Fibroblast of gingiva (primary cell): ENCODE measurements around the gene SETSIP.
A peak's percentile ranks its signal among the peaks of the same experiment; 100 is the strongest.
"Not testable (repeated sequence)": the region's sequence is repeated elsewhere in the genome, so short reads cannot be mapped to it uniquely, and the experiment has no call there.

Experiments used
- DNase-seq: peaks from one replicate; pipeline ENCODE4 v3.0.0-alpha.2; 2011; ENCODE audit warnings: low read depth

Gene SETSIP, protein sequence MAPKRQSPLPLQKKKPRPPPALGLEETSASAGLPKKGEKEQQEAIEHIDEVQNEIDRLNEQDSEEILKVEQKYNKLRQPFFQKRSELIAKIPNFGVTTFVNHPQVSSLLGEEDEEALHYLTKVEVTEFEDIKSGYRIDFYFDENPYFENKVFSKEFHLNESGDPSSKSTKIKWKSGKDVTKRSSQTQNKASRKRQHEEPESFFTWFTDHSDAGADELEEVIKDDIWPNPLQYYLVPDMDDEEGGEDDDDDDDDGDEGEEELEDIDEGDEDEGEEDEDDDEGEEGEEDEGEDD

DNA sequence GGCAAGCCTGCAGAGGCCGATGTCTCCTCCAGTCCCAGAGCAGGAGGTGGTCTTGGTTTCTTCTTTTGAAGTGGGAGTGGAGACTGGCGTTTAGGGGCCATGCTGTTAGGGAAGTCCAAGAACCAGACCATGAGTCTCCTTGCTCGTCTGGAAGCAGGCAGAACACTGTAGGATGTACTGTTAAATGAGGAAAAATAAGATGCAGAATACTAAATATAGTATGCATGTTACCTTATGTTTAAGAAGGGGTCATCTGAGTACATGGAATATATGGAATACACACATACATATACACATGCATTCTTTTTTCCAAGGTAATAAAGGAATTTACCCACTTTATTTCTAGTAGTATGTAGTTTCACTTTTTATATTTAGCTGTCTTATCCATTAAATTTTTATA, at the start of gene SETSIP:
Gene SETSIP (minus strand): TSS at position 101 of the 400 bp plus-strand sequence. CDS start 0 bp downstream, at position 101.
- no peak for DNase-seq

DNA sequence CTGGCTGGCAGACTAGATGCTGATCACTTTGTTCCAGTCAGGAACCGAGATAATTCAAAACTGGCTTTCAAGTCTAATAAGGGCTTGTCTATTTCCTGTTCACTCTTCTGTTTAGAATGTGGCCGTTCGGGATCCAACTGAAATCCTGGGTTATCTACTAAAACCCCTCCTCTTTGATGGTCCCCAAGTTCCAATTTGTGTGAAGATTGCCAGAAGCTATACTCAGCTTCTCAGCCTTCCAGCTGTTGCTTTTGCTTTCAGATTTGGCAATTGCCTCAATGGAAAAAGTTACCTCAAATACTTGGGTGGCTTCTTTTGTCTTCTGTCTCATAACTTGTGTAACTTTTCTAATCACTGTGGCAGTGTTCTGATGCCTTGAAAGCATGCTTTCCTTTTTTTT, 48.7 kb upstream of the SETSIP start:
- DNase-seq: no peak

DNA sequence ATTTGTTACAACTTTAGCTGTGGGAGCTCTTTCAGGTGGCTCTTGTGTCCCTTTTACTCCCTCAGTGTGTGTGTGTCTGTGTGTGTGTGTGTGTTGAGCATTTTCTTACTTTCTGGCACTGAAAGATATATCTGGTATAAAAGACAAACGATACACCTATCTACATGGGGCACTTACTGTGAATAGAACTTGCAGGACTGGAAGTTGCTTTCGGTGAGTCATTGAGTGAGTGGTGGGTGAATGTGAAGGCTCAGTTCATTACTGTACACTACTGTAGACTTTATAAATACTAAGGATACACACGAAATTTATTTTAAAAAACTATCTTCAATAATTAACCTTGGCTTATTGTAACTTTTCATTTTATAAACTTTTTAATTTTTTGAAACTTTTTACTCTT, 43.6 kb upstream of the SETSIP start:
- no peak for DNase-seq

DNA sequence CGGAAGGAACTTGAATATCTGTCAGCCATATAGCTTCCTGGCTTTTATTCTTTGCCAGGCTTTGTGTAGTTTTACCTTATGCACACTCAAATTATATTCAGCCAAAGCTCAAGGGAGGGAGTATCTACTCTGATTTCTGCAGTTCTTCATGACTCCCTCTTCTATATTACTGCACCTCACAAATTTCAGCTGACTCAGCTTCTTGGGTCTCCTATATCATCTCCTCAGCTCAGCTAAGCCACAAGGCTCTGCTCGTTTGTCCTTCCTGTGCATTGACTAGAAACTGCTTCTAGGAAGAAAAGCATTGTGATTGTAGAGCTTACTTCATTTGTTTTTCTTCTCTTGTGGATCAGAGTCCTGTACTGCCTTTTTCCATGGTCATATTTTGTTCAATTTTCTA, 42.3 kb upstream of the SETSIP start:
- DNase-seq: no peak

DNA sequence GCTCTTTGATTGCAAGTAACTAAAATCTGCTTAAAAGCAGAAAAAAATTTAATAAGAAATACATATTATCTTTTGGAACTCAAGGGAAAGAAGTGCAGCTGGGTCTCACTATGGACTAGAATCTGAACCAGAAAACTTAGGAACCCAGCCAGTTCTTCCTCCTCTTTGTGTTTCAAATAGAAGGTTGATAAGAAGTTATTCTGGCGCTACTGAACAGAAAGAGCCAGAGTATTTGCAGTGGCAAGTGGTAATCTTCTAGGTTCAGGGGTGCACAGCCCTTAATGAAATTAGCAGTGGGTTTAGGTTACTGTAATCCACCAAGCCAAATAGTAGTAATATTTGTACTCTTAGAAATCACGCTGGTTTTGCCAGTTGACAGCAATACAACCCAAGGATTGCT, 33.4 kb upstream of the SETSIP start:
- no peak for DNase-seq

DNA sequence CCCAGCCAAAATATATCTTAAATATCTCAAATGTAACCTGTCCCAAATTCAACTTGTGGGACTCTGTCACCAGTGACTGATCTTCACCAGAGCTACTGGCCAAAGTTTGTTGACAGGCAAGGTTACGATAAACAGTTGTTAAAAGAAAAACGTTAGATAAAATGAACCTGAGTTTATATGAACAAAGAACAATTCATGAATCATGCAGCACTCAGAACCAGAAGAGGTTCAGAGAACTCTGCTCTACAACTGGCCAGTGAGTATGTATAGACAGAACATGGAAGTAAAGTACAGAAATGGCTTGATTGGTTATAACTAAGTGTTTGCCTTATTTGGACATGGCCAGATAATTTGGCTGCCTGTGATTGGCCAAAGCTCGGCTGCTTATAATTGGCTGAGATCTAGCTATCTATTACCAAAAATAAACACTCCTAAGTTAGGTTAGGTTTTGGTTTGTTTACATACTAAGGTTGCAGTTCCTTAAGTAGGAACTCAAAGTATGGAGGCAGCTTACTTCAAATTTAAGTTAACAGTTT, 30.4 kb upstream of the SETSIP start:
- no peak for DNase-seq

DNA sequence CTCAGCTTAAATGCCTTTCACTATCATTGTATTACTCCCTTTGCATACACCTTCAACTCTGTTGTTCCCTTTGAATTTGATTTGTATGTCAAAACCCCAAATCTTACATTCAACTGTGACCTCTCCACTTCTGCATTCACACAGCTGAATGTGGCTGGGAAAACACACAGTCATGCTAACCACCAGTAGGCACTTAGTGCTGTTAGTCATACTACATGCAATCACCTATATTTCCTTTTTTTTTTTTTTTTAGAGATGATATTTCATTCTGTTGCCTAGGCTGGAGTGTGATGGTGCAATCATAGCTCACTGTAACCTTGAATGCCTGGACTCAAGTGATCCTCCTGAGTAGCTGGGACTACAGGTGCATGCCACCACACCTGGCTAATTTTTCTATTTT, 21.1 kb upstream of the SETSIP start:
- no peak for DNase-seq

DNA sequence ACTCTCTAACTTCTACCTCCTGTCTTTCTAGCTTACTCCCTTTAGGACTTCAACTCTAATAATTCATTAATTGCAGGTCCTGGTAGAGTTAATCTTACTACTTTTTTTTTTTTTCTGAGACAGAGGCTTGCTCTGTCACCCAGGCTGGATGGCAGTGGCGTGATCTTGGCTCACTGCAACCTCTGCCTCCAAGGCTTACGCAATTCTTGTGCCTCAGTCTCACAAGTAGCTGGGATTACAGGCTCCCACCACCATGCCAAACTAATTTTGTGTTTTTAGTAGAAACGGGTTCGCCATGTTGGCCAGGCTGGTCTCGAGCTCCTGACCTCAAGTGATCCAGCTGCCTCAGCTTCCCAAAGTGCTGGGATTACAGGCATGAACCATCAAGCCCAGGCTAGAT, 20.7 kb upstream of the SETSIP start:
- DNase-seq: no peak

DNA sequence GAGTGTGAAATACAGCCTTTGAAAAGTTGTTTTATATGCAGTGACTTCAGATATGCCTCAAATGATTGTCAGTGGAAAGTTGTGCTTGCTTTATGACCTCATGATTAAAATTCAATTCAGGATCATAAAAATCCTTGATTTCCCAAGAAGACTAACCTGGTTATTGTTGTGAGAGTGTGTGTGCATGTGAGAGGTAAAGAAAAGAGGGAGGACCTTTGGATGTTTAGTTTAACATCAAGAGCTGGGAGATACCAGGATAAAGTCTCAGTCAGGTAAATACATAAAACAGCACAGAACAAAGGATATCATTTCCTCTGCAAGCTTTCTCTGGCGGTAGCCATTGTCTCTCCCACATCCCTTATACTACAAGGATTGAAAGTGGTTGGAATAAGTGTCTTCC, 19.4 kb upstream of the SETSIP start:
- DNase-seq: no peak

DNA sequence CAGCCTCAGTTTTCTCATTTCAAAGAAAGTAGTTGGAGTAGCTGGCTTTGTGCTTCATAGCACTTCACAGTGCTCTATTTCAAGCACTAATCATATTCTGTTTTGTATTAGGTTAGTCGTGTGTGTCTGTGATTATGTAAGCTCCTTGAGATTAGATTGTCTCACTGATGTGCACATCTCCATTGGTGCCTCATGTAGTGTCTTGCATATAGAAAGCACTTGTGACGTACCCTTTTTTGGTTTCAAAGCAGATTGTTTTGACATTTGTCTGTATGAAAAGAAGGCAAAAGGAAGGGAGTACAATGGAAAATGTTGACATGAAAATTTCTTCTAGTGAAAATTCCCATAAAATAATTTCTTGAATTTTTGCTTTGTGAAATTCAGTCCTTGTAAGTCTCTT, 18.9 kb upstream of the SETSIP start:
- DNase-seq: no peak

DNA sequence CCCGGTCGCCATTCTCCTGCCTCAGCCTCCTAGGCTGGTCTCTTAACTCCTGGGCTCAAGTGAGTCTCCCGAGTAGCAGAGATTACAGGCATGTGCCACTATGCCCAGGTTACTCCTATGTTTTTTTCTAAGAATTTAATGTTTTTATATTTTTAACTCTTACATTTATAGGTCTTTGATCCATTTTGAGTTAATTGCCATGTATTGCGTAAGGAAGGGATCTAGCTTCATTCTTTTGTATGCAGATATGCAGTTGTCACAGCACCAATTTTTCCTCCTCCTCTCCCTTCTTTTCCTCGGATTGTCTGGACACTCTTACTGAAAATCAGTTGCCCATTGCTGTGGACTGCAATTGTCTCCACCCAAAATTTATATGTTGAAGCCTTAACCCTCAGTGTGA, 16.4 kb upstream of the SETSIP start:
- DNase-seq: no peak

DNA sequence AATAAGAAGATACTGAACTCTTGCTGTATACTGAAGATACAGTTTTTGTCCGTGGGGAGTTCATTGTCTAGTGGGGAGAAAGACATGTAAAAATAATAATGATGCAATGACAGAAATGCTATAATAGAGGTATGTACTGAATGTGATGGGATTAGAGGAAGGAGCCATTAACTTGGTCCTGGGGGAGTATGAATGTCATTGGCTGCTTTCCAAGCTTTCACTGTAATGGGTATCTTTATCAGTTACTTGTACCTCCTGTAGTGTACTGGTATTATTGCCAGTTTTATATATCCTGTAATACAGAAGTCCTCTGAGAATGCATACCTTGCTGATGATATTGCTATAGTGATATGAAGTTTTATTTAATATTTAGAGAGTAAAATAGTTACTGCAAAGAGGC, 12.3 kb upstream of the SETSIP start:
- no peak for DNase-seq

DNA sequence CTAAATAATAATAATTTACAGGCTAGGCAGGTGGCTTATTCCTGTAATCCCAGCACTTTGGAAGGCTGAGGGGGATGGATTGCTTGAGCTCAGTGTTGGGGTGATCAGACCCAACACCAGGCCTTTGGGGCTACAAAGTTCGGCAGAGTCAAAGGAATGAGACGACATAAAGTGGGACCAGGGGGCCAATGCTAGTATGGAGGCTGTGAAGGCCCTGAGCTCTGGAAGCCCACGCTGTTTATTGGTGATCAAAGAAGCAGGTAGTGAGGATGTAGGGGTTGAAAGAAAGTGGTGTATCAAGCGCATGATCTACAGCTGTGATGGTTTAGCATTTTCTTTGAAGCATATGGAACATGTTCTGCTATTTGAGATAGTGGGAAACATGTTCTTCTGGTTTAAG, 10.5 kb upstream of the SETSIP start:
- DNase-seq: no peak

DNA sequence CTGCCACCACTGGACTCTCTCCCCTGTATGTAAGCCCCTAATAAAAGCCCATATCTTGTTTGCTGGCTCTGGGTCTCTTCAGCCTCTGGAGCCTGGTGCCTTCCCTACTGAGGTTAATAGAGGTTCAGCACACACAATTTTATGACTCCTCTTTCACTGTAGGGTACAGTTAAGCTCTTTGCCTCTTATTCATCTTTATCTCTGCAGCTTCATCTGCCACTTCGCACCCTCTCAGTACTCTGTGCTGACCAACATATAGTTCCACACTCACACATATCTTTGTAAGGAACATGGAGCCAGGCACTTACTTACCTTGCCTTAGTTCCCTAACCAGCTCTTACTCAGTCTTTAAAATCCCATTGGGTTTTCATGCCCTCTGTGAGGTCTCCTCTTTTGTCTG, 9.4 kb upstream of the SETSIP start:
- DNase-seq: no peak

DNA sequence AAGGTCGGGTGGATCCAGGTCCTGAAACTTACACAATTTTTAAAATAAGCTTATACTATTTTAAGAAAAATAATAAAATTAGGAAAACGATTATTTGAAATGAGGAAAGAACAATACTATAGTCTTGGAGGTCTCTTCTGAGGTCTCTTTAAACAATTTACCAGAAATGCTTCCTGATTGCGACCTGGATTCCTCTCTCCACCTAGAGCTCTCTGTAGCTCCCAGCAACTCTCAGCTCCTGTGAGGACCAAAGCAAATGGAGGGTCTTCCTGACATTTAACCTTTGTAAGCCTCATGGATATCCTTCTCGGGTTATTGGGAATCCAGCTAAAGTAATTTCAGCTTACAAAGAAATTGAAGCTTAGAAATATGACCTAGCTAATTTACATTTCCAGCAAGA, 5.8 kb upstream of the SETSIP start:
- no peak for DNase-seq

DNA sequence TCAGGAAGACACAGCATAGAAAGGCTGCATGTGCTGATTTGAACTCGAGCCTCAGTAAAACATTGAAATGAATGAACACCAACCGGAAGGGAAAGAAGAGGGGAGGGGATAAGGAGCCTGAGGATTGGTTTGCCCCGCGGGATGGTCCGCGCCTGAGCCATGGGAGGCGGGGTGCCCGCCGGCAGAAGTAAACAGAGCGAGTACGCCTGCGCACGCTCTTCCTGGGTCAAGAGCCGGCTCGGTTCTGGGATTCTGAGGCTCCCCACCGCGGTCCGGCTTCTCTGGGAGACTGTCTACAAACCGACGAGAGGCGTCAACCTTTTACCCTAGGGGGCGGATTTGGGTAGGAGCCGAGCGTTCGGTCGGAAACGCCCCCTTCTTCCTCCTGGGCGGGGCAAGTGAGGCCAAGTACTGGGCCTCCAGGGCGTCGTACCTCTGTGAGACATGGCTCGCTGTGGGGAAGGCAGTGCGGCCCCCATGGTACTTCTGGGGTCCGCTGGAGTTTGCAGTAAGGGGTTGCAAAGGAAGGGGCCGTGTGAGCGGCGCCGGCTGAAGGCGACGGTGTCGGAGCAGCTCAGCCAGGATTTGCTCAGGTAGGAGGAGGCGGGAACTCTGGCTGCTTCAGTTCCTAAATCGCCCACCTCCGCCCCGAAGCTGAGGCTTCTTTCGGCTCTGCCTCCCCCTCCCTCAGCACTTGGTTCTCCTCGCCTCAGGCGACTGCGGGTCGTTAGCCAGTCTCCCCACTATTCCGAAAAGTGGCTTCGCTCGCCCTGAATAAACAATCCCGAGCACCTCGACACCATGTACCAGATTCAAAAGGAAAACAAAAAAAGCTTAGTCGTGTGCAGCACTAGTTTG, 5.1 kb upstream of the SETSIP start, which contains the start of gene BTBD8:
Gene BTBD8 (plus strand): TSS at position 218 of the 858 bp plus-strand sequence. CDS start 227 bp downstream, at position 445.
- peak; percentile 76 for DNase-seq

DNA sequence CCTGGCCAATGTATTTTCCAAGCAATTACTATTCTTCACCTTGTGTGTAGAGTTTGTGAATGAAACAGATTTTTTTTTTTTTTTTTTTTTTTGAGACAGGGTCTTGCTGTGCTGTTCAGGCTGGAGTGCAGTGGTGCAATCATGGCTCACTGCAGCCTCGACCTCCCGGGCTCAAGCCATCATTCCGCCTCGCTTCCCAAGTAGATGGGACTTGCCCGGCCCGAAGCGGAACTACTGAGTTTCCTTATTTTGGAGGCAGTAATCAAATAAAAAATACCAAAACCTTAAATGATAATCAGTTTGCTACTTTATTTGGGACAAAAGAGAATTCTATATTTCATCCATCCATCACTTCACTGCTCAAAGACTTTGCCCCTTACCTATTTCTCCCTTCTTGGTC, 4.2 kb upstream of the SETSIP start:
- DNase-seq: no peak

DNA sequence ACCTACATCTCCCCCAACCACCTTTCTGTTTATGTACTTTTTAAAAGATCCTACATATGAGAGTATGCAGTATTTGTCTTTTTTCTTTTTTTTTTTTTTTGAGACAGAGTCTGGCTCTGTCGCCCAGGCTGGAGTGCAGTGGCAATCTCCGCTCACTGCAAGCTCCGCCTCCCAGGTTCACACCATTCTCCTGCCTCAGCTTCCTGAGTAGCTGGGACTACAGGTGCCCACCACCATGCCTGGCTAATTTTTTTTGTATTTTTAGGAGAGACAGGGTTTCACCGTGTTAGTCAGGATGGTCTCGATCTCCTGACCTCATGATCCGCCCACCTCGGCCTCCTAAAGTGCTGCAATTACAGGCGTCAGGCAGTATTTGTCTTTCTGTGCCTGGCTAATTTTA, 2.9 kb upstream of the SETSIP start:
- DNase-seq: not testable (repeated sequence)

DNA sequence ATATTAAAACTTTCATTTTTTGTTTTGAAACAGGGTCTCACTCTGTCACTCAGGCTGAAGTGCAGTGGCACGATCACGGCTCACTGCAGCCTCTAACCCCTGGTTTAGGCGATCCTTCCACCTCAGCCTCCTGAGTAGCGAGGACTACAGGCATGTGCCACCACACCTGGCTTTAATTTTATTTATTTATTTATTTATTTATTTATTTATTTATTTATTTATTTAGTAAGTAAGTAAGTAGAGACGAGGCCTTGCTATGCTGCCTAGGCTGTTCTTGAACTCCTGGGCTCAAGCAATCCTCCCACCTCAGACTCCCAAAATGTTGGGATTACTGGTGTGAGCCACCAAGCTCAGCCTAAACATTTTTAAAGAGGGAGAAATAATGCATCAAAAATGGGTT, 1.2 kb upstream of the SETSIP start:
- no peak for DNase-seq

DNA sequence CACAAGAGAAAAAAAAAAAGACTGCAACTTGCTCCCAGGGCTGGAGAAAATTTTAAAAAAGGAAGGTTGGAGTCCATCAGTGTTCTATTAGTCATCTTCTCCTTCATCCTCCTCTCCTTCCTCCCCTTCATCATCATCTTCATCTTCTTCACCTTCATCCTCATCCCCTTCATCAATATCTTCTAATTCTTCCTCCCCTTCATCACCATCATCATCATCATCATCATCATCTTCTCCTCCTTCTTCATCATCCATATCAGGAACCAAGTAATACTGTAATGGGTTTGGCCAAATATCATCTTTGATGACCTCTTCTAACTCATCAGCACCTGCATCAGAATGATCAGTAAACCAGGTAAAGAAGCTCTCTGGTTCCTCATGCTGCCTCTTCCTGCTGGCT, 765 bp downstream of the SETSIP start:
- not testable (repeated sequence) for DNase-seq

DNA sequence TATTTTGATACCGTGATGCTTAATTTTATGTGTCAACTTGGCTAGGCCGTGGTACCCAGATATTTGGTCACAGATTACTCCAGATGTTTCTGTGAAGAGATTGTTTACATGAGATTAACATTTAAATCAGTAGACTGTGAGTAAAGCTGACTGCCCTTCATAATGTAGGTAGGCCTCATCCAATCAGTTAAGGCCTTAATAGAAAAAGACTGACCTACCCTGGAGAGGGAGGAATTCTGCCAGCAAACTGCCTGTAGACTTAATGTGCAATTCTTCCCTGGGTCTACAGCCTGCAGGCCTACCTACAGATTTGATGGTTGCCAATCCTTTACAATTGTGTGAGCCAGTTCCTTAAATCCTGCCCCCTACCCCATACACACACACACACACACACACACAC, 4.3 kb downstream of the SETSIP start:
- no peak for DNase-seq

DNA sequence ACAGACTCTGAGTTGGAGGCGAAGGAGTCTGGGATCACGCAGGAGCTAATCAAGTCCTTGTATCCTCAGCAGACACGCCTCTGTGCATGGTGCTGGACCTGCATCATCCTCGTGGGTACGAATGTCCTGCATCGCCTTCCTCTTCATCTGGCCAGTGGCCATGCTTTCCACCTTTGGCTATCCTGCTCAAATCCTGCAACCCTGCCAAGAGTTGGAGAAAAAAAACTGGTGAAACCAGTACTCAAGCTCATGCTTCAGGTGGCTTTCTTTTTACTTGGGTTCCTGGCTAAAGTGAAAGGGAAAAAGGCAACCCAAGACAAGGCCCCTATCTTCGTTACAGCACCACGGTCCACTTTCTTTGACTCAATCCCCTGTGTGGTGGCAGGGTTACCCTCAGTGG, 8.9 kb downstream of the SETSIP start:
- DNase-seq: no peak

DNA sequence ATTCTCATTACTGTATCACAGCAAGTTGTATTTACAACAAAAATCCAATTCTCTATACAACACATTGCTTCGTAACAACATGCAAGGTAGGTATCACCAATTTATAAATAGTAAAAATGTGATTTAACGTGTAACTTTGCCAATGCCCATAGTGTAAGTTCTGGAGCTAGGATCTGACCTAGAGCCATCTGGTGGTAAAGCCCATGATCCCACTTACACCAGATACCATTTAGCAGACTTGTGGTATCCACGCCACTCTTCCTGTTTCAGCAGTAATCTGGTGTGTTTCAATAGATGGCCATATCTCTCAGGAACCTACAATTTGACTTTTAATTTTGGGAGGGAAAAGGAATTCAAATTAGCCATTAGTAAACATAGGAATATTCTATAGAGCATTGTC, 10.2 kb downstream of the SETSIP start:
- DNase-seq: no peak
